HEK293 (cell line): ENCODE results near the gene SLC6A3.

Source experiments
- SETDB1 ChIP-seq: IDR thresholded peaks from one replicate; pipeline ENCODE4 v1.6.1; 2017; ENCODE audit warnings: mild to moderate bottlenecking, low read length, moderate library complexity, mixed read lengths; ENCODE audit not compliant: insufficient read length
- ZNF169 ChIP-seq: fragments of 450-650 bp; formaldehyde crosslinking; IDR thresholded peaks from 2 replicates; pipeline ENCODE4 v1.5.1; 2016; ENCODE audit warnings: missing biosample characterization, missing genetic modification characterization
- ZNF510 ChIP-seq: fragments of 450-650 bp; formaldehyde crosslinking; IDR thresholded peaks from 2 replicates; pipeline ENCODE4 v1.5.1; 2018; ENCODE audit warnings: mild to moderate bottlenecking, missing genetic modification characterization, missing biosample characterization; ENCODE audit not compliant: insufficient replicate concordance
- ZNF701 ChIP-seq: fragments of 450-650 bp; formaldehyde crosslinking; IDR thresholded peaks from 2 replicates; pipeline ENCODE4 v1.5.1; 2016; ENCODE audit warnings: missing biosample characterization, missing genetic modification characterization
- TF ChIP-seq, protein P1 (sequence below): sonication (generic); formaldehyde crosslinking; IDR thresholded peaks from 2 replicates; pipeline ENCODE4 v1.8.1; 2022; ENCODE audit warnings: mild to moderate bottlenecking, moderate library complexity, missing genetic modification reagents

DNA sequence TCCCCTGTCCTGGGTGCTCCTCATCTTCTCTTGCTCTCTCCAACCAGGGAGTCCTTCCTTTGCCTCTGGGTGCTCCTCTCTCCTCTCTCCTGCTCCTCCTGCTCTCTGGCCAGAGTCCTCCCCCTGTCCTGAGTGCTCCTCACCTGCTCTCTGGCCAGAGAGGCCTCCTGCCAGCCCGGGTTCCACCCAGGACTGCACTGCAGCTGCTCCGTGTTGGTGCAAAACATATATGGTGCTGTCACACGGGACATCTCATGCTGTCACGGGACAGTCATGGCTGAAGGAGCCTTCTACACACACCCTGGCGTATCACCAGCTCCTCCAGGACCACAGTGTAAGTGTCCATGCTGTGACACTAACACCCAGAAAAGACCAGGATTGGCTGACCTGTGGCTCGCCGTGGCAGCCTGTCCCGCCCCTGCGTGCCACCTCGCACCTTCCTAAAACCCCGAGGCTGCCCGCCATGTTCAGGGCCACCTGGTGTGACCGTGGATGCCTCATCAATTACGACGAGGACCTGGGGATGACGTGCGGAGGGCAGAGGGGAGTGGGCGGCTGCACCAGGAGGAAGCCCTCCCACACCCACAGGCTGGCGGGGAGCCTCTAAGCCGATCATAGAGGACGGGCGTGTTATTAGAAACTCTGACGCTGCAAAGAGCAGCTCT lies 27.9 kb upstream of the SLC6A3 start:
- TF ChIP-seq ZNF169 (tag by site-specific recombination) (no peak), SETDB1 (no peak), ZNF510 (tag by site-specific recombination) (no peak), ZNF701 (tag by site-specific recombination) (no peak)
- TF ChIP-seq, protein P1, sequence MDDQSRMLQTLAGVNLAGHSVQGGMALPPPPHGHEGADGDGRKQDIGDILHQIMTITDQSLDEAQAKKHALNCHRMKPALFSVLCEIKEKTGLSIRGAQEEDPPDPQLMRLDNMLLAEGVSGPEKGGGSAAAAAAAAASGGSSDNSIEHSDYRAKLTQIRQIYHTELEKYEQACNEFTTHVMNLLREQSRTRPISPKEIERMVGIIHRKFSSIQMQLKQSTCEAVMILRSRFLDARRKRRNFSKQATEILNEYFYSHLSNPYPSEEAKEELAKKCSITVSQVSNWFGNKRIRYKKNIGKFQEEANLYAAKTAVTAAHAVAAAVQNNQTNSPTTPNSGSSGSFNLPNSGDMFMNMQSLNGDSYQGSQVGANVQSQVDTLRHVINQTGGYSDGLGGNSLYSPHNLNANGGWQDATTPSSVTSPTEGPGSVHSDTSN (CRISPR knock-in tag): no peak
